Testis (tissue), 3 donors: ENCODE results near the gene EBP. TPM values are rescaled to one million over a fixed set of nuclear protein-coding genes. Genes with fewer than 3 reads are reported as not detected.

ENCODE experiments used
- DNase-seq: peaks from one replicate; pipeline ENCODE4 v3.0.0-alpha.2; 2019
- H3K27ac ChIP-seq, 2 donors: fragments of 200-600 bp; sonication (generic); one replicate each; pipeline ENCODE4 v1.5.1; 2019
- H3K27me3 ChIP-seq: fragments of 200-600 bp; sonication (generic); one replicate; pipeline ENCODE4 v1.5.1; 2019
- H3K36me3 ChIP-seq: fragments of 200-600 bp; sonication (generic); one replicate; pipeline ENCODE4 v1.5.1; 2017; ENCODE audit warnings: low read depth; ENCODE audit errors: missing control alignments
- H3K4me1 ChIP-seq: fragments of 200-600 bp; sonication (generic); one replicate; pipeline ENCODE4 v1.5.1; 2019
- H3K4me3 ChIP-seq, 2 donors: fragments of 200-600 bp; sonication (generic); one replicate each; pipeline ENCODE4 v1.5.1; 2017 to 2019
- H3K9me3 ChIP-seq: fragments of 200-600 bp; sonication (generic); one replicate; pipeline ENCODE4 v1.5.1; 2017
- CTCF ChIP-seq, 3 experiments: fragments of 450-650 bp in 2 of 3; fragments of 200-600 bp in 1 of 3; sonication (generic) in 1 of 3; IDR thresholded peaks; one replicate each; pipeline ENCODE4 v1.5.1; 2016 to 2019; ENCODE audit warnings: antibody characterized with exemption in 3 of 3, mild to moderate bottlenecking in 2 of 3, moderate library complexity in 1 of 3
- POLR2A ChIP-seq: fragments of 450-650 bp; IDR thresholded peaks from one replicate; pipeline ENCODE4 v1.6.1; 2017; ENCODE audit warnings: antibody characterized with exemption, mild to moderate bottlenecking, moderate library complexity
- WGBS, 2 donors: methylation state at CpG; one replicate each; pipeline ENCODE4 v1.1.5; 2018; 5-methylcytosine and 5-hydroxymethylcytosine counted together
- intact Hi-C: fragments of 100-400 bp; cut with DNase I; formaldehyde crosslinking; loops from one replicate; pipeline ENCODE4 v1.15.1; 2023; ENCODE audit warnings: low total_unique reads
- polyA plus RNA-seq: library from polyadenylated mRNA; stranded (reverse); fragments of 350-450 nt; fragmentation: Illumina TruSeq; extraction: RNeasy Lipid Tissue Mini Kit (QIAGEN cat#74804); gene quantifications from one replicate; pipeline ENCODE4 v1.2.3, GENCODE V29; 2014; ENCODE audit warnings: low read depth, low replicate concordance; ENCODE audit not compliant: insufficient read depth
- total RNA-seq, 2 donors: library from RNA; depleted of rRNA; stranded (reverse); fragments of >200 nt; gene quantifications; one replicate each; pipeline ENCODE4 v1.2.3, GENCODE V29; 2016

Gene EBP
- total and polyA plus RNA-seq, 3 donors from 2014 or later: 30.4 to 61.0 (median 48.8) TPM

- Histone ChIP-seq H3K4me1 (no peaks in the 10 kb centered on the region), H3K27me3 (no peaks in the 10 kb centered on the region), H3K36me3 (no peaks in the 10 kb centered on the region), H3K27ac (no peak overlapping the region), H3K9me3 (no peaks in the 10 kb centered on the region), H3K4me3 (no peak overlapping the region)
- intact Hi-C loops: no loop called here
- TF ChIP-seq CTCF (IDR thresholded peaks at IDR 0.05): no peak
- TF ChIP-seq POLR2A: no peak
- 50 to 75% methylated on average over 1 to 5 of the region's 5 CpGs for WGBS, 2 donors
- no peak for DNase-seq
Observed at GRCh38 chrX:48497871-48498270, 23.7 kb upstream of the EBP start.

- WGBS, 2 donors: 56 to 66% methylated on average over 4 to 6 of the region's 6 CpGs
- H3K4me3 ChIP-seq: no peak overlapping the region
- H3K4me1 ChIP-seq: no peaks in the 10 kb centered on the region
- H3K9me3 ChIP-seq: no peaks in the 10 kb centered on the region
- TF ChIP-seq CTCF (IDR thresholded peaks at IDR 0.05) (no peak), POLR2A (no peak)
- no peak overlapping the region for H3K27ac ChIP-seq
- no peaks in the 10 kb centered on the region for H3K27me3 ChIP-seq
- DNase-seq: no peak
- H3K36me3 ChIP-seq: no peaks in the 10 kb centered on the region
- intact Hi-C loops: no loop called here
Observed at GRCh38 chrX:48498374-48498809, 23.2 kb upstream of the EBP start.

GRCh38 chrX:48504261-48504660, 17.3 kb upstream of the EBP start:
- no peak for DNase-seq
- H3K27ac ChIP-seq: no peak overlapping the region
- WGBS, 2 donors: 52 to 59% methylated on average over 3 to 7 of the region's 7 CpGs

GRCh38 chrX:48505481-48505880, 16.1 kb upstream of the EBP start:
- H3K27ac ChIP-seq: no peak overlapping the region
- TF ChIP-seq CTCF (IDR thresholded peaks at IDR 0.05) (no peak), POLR2A (no peak)
- DNase-seq: no peak

More at GRCh38 chrX:48504261-48504660, 17.3 kb upstream of the EBP start:
- H3K27me3 ChIP-seq: no peaks in the 10 kb centered on the region
- TF ChIP-seq POLR2A: no peak
- TF ChIP-seq CTCF (IDR thresholded peaks at IDR 0.05): no peak
- H3K4me1 ChIP-seq: no peaks in the 10 kb centered on the region
- intact Hi-C loops: no loop called here
- H3K9me3 ChIP-seq: no peaks in the 10 kb centered on the region
- H3K4me3 ChIP-seq: no peak overlapping the region
- no peaks in the 10 kb centered on the region for H3K36me3 ChIP-seq

GRCh38 chrX:48507246-48507645, 14.4 kb upstream of the EBP start:
- H3K4me3 ChIP-seq: no peak overlapping the region
- intact Hi-C loops: no loop called here
- no peaks in the 10 kb centered on the region for H3K27me3 ChIP-seq
- H3K9me3 ChIP-seq: no peaks in the 10 kb centered on the region
- WGBS, 2 donors: 37 to 78% methylated on average over 5 of the region's 5 CpGs
- H3K27ac ChIP-seq: no peak overlapping the region
- H3K36me3 ChIP-seq: no peaks in the 10 kb centered on the region
- no peak for DNase-seq
- no peaks in the 10 kb centered on the region for H3K4me1 ChIP-seq
- TF ChIP-seq POLR2A (no peak), CTCF (IDR thresholded peaks at IDR 0.05) (no peak)

More at GRCh38 chrX:48505481-48505880, 16.1 kb upstream of the EBP start:
- no peaks in the 10 kb centered on the region for H3K36me3 ChIP-seq
- no peaks in the 10 kb centered on the region for H3K9me3 ChIP-seq
- 46 to 58% methylated on average over 5 of the region's 5 CpGs for WGBS, 2 donors
- H3K27me3 ChIP-seq: no peaks in the 10 kb centered on the region
- H3K4me3 ChIP-seq: no peak overlapping the region
- no peaks in the 10 kb centered on the region for H3K4me1 ChIP-seq
- intact Hi-C loops: no loop called here
